IMR-90 (cell line): Measurements from ENCODE around the gene SLC13A5. TPM values are rescaled to one million over a fixed set of nuclear protein-coding genes. Genes with fewer than 3 reads are reported as not detected.

Source experiments
- ATAC-seq: fragments of 200-7000 bp; cut with Tn5 transposase; 2 replicates; pipeline ENCODE4 v1.9.1; 2020; ENCODE audit warnings: low read depth, mild to moderate bottlenecking, moderate library complexity
- BruUV-seq: library from RNA; stranded (reverse); fragments of 400-500 nt; replicated peaks from 2 replicates; lab custom pipeline; 2021; lab: Mats Ljungman, UMichigan
- CTCF ChIA-PET: fragments of 300-600 bp; formaldehyde crosslinking; extraction: SDS; loops from one replicate; lab custom pipeline; 2021; ENCODE audit warnings: antibody characterized with exemption; lab: Yijun Ruan, JAX
- POLR2A ChIA-PET: fragments of 300-600 bp; sonication (Branson Sonifier 250); formaldehyde crosslinking; loops from one replicate; lab custom pipeline; 2022; ENCODE audit warnings: antibody characterized with exemption; ENCODE audit not compliant: unreplicated experiment; lab: Charles Lee
- DNase-seq: peaks from one replicate; pipeline ENCODE4 v3.0.0; 2013
- H2AFZ ChIP-seq: replicated peaks from 2 replicates; pipeline ENCODE3; 2013; ENCODE audit warnings: low read length, mild to moderate bottlenecking; ENCODE audit not compliant: poor library complexity
- H2AK5ac ChIP-seq: 2 replicates; pipeline ENCODE4 v1.6.1; 2013; ENCODE audit warnings: low read depth, low read length, inconsistent platforms
- H2AK9ac ChIP-seq: replicated peaks from 2 replicates; pipeline ENCODE3; 2013; ENCODE audit warnings: mild to moderate bottlenecking, low read depth, low read length, moderate library complexity; ENCODE audit not compliant: poor library complexity
- H2BK120ac ChIP-seq: 2 replicates; pipeline ENCODE4 v1.6.1; 2013; ENCODE audit warnings: low read depth, low read length, inconsistent platforms
- H2BK15ac ChIP-seq: 3 replicates; pipeline ENCODE4 v1.6.1; 2013; ENCODE audit warnings: low read depth, low read length, inconsistent platforms
- H2BK20ac ChIP-seq: 2 replicates; pipeline ENCODE4 v1.6.1; 2013; ENCODE audit warnings: low read depth, mild to moderate bottlenecking, inconsistent platforms, low read length, moderate library complexity
- H2BK5ac ChIP-seq: 2 replicates; pipeline ENCODE4 v1.6.1; 2013; ENCODE audit warnings: mild to moderate bottlenecking, low read depth, low read length, inconsistent platforms; ENCODE audit not compliant: poor library complexity, severe bottlenecking
- H3K14ac ChIP-seq: replicated peaks from 2 replicates; pipeline ENCODE4 v1.6.1; 2013; ENCODE audit warnings: low read depth, low read length, inconsistent platforms
- H3K18ac ChIP-seq: 2 replicates; pipeline ENCODE4 v1.6.1; 2013; ENCODE audit warnings: low read depth, low read length, control low read depth
- H3K23ac ChIP-seq: 2 replicates; pipeline ENCODE4 v1.6.1; 2013; ENCODE audit warnings: low read depth, low read length, inconsistent platforms
- H3K27ac ChIP-seq: 2 replicates; pipeline ENCODE4 v1.5.1; 2013; ENCODE audit warnings: mild to moderate bottlenecking, control low read depth, low read length; ENCODE audit not compliant: insufficient read depth
- H3K27me3 ChIP-seq: 2 replicates; pipeline ENCODE4 v1.6.1; 2013; ENCODE audit warnings: low read length; ENCODE audit not compliant: control insufficient read depth, insufficient read depth
- H3K36me3 ChIP-seq: 2 replicates; pipeline ENCODE4 v1.6.1; 2013; ENCODE audit warnings: low read length, mixed read lengths; ENCODE audit not compliant: control insufficient read depth, insufficient read depth
- H3K4ac ChIP-seq: 2 replicates; pipeline ENCODE4 v1.6.1; 2013; ENCODE audit warnings: low read depth, low read length, inconsistent platforms
- H3K4me1 ChIP-seq: 2 replicates; pipeline ENCODE4 v1.6.1; 2013; ENCODE audit warnings: low read length, mixed read lengths; ENCODE audit not compliant: control insufficient read depth, insufficient read depth
- H3K4me2 ChIP-seq: 2 replicates; pipeline ENCODE4 v1.6.1; 2013; ENCODE audit warnings: low read depth, mild to moderate bottlenecking, control low read depth, low read length, moderate library complexity
- H3K4me3 ChIP-seq: 2 replicates; pipeline ENCODE4 v1.5.1; 2013; ENCODE audit warnings: low read depth, mild to moderate bottlenecking, control low read depth, low read length, moderate library complexity; ENCODE audit not compliant: insufficient read depth
- H3K56ac ChIP-seq: 2 replicates; pipeline ENCODE4 v1.6.1; 2013; ENCODE audit warnings: low read length, inconsistent platforms; ENCODE audit not compliant: insufficient read depth; ENCODE audit errors: extremely low read depth
- H3K79me1 ChIP-seq, 2 experiments: 2 replicates each; pipeline ENCODE4 v1.6.1; 2013; ENCODE audit warnings: low read length in 2 of 2, inconsistent platforms in 1 of 2, low read depth in 1 of 2
- H3K9ac ChIP-seq: 2 replicates; pipeline ENCODE4 v1.6.1; 2013; ENCODE audit warnings: low read depth, low read length, control low read depth
- H3K9me1 ChIP-seq: 2 replicates; pipeline ENCODE4 v1.6.1; 2013; ENCODE audit warnings: low read length, inconsistent platforms; ENCODE audit not compliant: insufficient read depth
- H3K9me3 ChIP-seq: 2 replicates; pipeline ENCODE4 v1.6.1; 2013; ENCODE audit warnings: low read length; ENCODE audit not compliant: control insufficient read depth, insufficient read depth
- H4K20me1 ChIP-seq: 2 replicates; pipeline ENCODE4 v1.6.1; 2013; ENCODE audit warnings: low read length, inconsistent platforms; ENCODE audit not compliant: insufficient read depth
- H4K5ac ChIP-seq: 2 replicates; pipeline ENCODE4 v1.6.1; 2013; ENCODE audit warnings: mild to moderate bottlenecking, low read depth, low read length, control low read depth
- H4K8ac ChIP-seq, 2 experiments: 2 replicates each; pipeline ENCODE4 v1.6.1; 2013; ENCODE audit warnings: low read depth in 2 of 2, low read length in 2 of 2, control low read depth in 1 of 2, inconsistent platforms in 1 of 2
- H4K91ac ChIP-seq: 2 replicates; pipeline ENCODE4 v1.6.1; 2013; ENCODE audit warnings: low read depth, low read length, inconsistent platforms; ENCODE audit not compliant: insufficient read depth
- CEBPB ChIP-seq: IDR thresholded peaks from 2 replicates; pipeline ENCODE4 v1.6.1; 2012; ENCODE audit warnings: low read depth, low read length, improper control_type of control experiment
- CHD1 ChIP-seq: IDR thresholded peaks from 2 replicates; pipeline ENCODE4 v1.6.1; 2012; ENCODE audit warnings: low read depth, low read length, improper control_type of control experiment
- ELK1 ChIP-seq: fragments of 150-350 bp; IDR thresholded peaks from 2 replicates; pipeline ENCODE4 v1.6.1; 2016; ENCODE audit warnings: low read depth, mild to moderate bottlenecking, low read length, moderate library complexity, borderline replicate concordance
- FOS ChIP-seq: fragments of 150-350 bp; IDR thresholded peaks from 2 replicates; pipeline ENCODE4 v1.6.1; 2016; ENCODE audit warnings: low read depth, low read length
- MAFK ChIP-seq: IDR thresholded peaks from 2 replicates; pipeline ENCODE4 v1.6.1; 2012; ENCODE audit warnings: low read depth, low read length, improper control_type of control experiment
- MAZ ChIP-seq: IDR thresholded peaks from 2 replicates; pipeline ENCODE4 v1.6.1; 2012; ENCODE audit warnings: low read depth, mild to moderate bottlenecking, low read length, improper control_type of control experiment, moderate library complexity, borderline replicate concordance
- MXI1 ChIP-seq: IDR thresholded peaks from 2 replicates; pipeline ENCODE4 v1.6.1; 2012; ENCODE audit warnings: low read depth, mild to moderate bottlenecking, low read length, moderate library complexity, borderline replicate concordance
- POLR2A ChIP-seq: IDR thresholded peaks from 2 replicates; pipeline ENCODE4 v1.6.1; 2012; ENCODE audit warnings: mild to moderate bottlenecking, low read depth, low read length
- RAD21 ChIP-seq: IDR thresholded peaks from 2 replicates; pipeline ENCODE4 v1.6.1; 2012; ENCODE audit warnings: low read length, improper control_type of control experiment
- SMC3 ChIP-seq: fragments of 150-350 bp; IDR thresholded peaks from 2 replicates; pipeline ENCODE4 v1.6.1; 2016; ENCODE audit warnings: low read depth, mild to moderate bottlenecking, antibody characterized with exemption, low read length, moderate library complexity
- USF2 ChIP-seq: fragments of 150-350 bp; IDR thresholded peaks from 2 replicates; pipeline ENCODE4 v1.6.1; 2017; ENCODE audit warnings: mild to moderate bottlenecking, antibody characterized with exemption, low read length, low read depth
- WGBS, 2 experiments: methylation state at CpG; one replicate each; pipeline versions ENCODE4 v1.1.5 to v1.1.7; 2013; ENCODE audit warnings: missing lambda C conversion rate in 2 of 2; ENCODE audit not compliant: insufficient read length in 1 of 2; ENCODE audit errors: extremely low coverage in 2 of 2; 5-methylcytosine and 5-hydroxymethylcytosine counted together
- dilution Hi-C: fragments of 300-500 bp; cut with HindIII; formaldehyde crosslinking; loops from one replicate; pipeline ENCODE4 v1.14.3; 2018; ENCODE audit warnings: low sequenced_read_pairs; ENCODE audit not compliant: unreplicated experiment
- in situ Hi-C: fragments of 300-500 bp; cut with MboI; formaldehyde crosslinking; loops from 3 replicates; pipeline ENCODE4 v1.14.3; 2019; ENCODE audit warnings: low sequenced_read_pairs, inconsistent platforms, mixed read lengths
- intact Hi-C: fragments of 100-400 bp; cut with micrococcal nuclease; formaldehyde crosslinking; loops from 2 replicates; pipeline ENCODE4 v1.10.0; 2022
- polyA plus RNA-seq, 3 experiments: library from polyadenylated mRNA; depleted of rRNA; stranded (reverse); fragments of >200 nt; gene quantifications; 2 replicates each; pipeline ENCODE4 v1.2.3, GENCODE V29; 2012; ENCODE audit warnings: low replicate concordance in 1 of 3
- total RNA-seq: library from RNA; depleted of rRNA; stranded (reverse); fragments of >200 nt; gene quantifications from 2 replicates; pipeline ENCODE4 v1.2.3, GENCODE V29; 2012

SLC13A5 gene
- total and polyA plus RNA-seq, 2 of the 4 experiments (the other 2 are of a cell fraction): not detected

DNA sequence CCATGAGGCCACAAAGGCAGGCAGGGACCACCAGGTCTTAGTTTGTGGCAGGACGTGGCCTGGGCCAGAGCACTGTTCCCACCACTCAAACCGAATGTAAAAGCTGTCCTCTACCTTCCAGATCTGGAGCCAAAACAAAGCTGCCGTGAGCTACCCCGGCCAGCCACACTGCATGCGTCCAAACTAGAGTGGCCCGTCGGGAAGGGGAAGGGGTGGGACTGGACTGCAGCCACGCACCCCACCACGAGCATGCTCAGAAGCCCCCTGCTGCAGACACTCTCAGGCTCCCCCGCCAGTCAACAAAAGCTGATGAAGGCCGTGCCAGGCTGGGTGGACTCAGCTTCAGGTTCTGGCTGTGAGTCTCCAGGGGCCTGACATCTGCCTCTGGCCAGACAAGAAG lies 15.2 kb downstream of the SLC13A5 start:
- Histone ChIP-seq H3K27me3 (peaks cover 7% of the 10 kb centered on the region), H2BK120ac (no peak overlapping the region), H3K23ac (no peak overlapping the region), H3K4ac (no peak overlapping the region), H3K9me3 (no peaks in the 10 kb centered on the region), H3K4me2 (no peak overlapping the region), H3K79me1 (no peaks in the 10 kb centered on the region), H4K5ac (no peak overlapping the region), H3K9me1 (no peaks in the 10 kb centered on the region), H3K4me1 (no peaks in the 10 kb centered on the region), H2AFZ (no peak overlapping the region), H2BK15ac (no peak overlapping the region), H3K18ac (no peak overlapping the region), H3K4me3 (no peak overlapping the region), H4K91ac (no peak overlapping the region), H2BK20ac (no peak overlapping the region), H3K36me3 (no peaks in the 10 kb centered on the region), H3K9ac (no peak overlapping the region), H3K56ac (no peak overlapping the region), H2AK9ac (no peak overlapping the region), H4K8ac (no peak overlapping the region), H3K14ac (no peak overlapping the region), H2BK5ac (no peak overlapping the region), H4K20me1 (no peaks in the 10 kb centered on the region), H3K27ac (no peak overlapping the region), H2AK5ac (no peak overlapping the region)
- TF ChIP-seq CHD1: no peak
- TF ChIP-seq FOS: no peak
- TF ChIP-seq SMC3: no peak
- no peak for TF ChIP-seq ELK1
- no peak for TF ChIP-seq USF2
- TF ChIP-seq MAFK: no peak
- no peak for TF ChIP-seq POLR2A
- no peak for TF ChIP-seq CEBPB
- TF ChIP-seq RAD21: no peak
- TF ChIP-seq MAZ: no peak
- TF ChIP-seq MXI1: no peak
- in situ Hi-C loops: no loop called here
- ATAC-seq (no peak), DNase-seq (no peak)
- 42% methylated on average over 5 of the region's 11 CpGs; no CpG with 5 or more reads in 1 of the 2 experiments for WGBS, 2 experiments
- ChIA-PET CTCF (no interaction called here), POLR2A (no interaction called here)
- BruUV-seq: no TSS peak
- dilution Hi-C loops: no loop called here
- intact Hi-C loops: no loop called here
